Cardiac muscle cell (in vitro differentiated cells and primary cell): ENCODE measurements around the gene MYO1B. TPM values are rescaled to one million over a fixed set of nuclear protein-coding genes. Genes with fewer than 3 reads are reported as not detected.

Experiments
- DNase-seq, 2 donors: peaks; one replicate each; pipeline versions ENCODE4 v3.0.0 to v3.0.0-alpha.2; 2010 to 2017; ENCODE audit warnings: low read depth in 1 of 2, low spot score in 1 of 2
- H3K27ac ChIP-seq: fragments of 200-600 bp; sonication (generic); 2 replicates; pipeline ENCODE4 v1.5.1; 2016
- H3K27me3 ChIP-seq: fragments of 200-600 bp; sonication (generic); 2 replicates; pipeline ENCODE4 v1.6.0; 2016; ENCODE audit warnings: control low read depth
- H3K36me3 ChIP-seq: fragments of 200-600 bp; sonication (generic); 2 replicates; pipeline ENCODE4 v1.5.1; 2016; ENCODE audit warnings: control low read depth
- H3K4me1 ChIP-seq: fragments of 200-600 bp; sonication (generic); 2 replicates; pipeline ENCODE4 v1.8.1; 2017; ENCODE audit warnings: low read depth, mild to moderate bottlenecking, mixed run types
- H3K4me3 ChIP-seq: fragments of 200-600 bp; sonication (generic); 2 replicates; pipeline ENCODE4 v1.5.1; 2016; ENCODE audit warnings: mild to moderate bottlenecking
- H3K9me3 ChIP-seq: fragments of 200-600 bp; sonication (generic); 2 replicates; pipeline ENCODE4 v1.5.1; 2017; ENCODE audit warnings: low read depth, mild to moderate bottlenecking, control low read depth
- polyA plus RNA-seq: library from polyadenylated mRNA; unstranded; fragments of >200 nt; fragmentation: Nextera tagmentation; extraction: Ambion mirVana; gene quantifications from 2 replicates; pipeline ENCODE4 v1.2.1, GENCODE V29; 2016
- total RNA-seq: library from RNA; depleted of rRNA; stranded (reverse); fragments of >200 nt; gene quantifications from 2 replicates; pipeline ENCODE4 v1.2.3, GENCODE V29; 2016
- TF ChIP-seq, protein P1 (sequence below): IDR thresholded peaks from 2 replicates; pipeline ENCODE4 v1.5.1; 2012; ENCODE audit warnings: low read depth, mild to moderate bottlenecking, low read length

MYO1B gene
- total and polyA plus RNA-seq, 2 experiments from 2014 or later, result 33.1 to 44.5 TPM

DNA sequence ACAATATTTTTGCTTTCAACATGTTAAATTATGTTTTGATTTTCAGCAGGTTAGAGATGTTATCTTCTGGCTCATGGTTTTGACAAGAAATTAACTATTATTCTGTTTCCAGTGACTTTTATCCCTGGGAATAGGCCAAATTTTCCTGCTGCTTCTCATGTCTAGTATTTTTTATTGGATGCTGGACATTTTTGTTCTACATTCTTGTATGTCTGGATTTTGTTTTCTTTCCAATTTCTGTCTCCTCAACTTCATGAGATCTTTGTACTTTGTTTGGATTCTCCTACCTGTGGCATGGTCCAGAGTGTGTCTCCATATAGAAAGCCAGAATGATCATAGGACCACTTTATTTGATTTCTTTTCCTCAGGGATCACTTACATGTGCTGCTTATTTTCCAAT lies 33.1 kb upstream of the MYO1B start:
- Histone ChIP-seq H3K4me3 (no peak overlapping the region), H3K36me3 (no peaks in the 10 kb centered on the region), H3K9me3 (no peaks in the 10 kb centered on the region), H3K27ac (no peak overlapping the region), H3K27me3 (no peaks in the 10 kb centered on the region), H3K4me1 (no peaks in the 10 kb centered on the region)
- DNase-seq, result no peak
- TF ChIP-seq, protein P1, sequence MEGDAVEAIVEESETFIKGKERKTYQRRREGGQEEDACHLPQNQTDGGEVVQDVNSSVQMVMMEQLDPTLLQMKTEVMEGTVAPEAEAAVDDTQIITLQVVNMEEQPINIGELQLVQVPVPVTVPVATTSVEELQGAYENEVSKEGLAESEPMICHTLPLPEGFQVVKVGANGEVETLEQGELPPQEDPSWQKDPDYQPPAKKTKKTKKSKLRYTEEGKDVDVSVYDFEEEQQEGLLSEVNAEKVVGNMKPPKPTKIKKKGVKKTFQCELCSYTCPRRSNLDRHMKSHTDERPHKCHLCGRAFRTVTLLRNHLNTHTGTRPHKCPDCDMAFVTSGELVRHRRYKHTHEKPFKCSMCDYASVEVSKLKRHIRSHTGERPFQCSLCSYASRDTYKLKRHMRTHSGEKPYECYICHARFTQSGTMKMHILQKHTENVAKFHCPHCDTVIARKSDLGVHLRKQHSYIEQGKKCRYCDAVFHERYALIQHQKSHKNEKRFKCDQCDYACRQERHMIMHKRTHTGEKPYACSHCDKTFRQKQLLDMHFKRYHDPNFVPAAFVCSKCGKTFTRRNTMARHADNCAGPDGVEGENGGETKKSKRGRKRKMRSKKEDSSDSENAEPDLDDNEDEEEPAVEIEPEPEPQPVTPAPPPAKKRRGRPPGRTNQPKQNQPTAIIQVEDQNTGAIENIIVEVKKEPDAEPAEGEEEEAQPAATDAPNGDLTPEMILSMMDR, result no peak

- Histone ChIP-seq H3K4me1 (peaks cover 5% of the 10 kb centered on the region), H3K27me3 (no peaks in the 10 kb centered on the region), H3K36me3 (no peaks in the 10 kb centered on the region), H3K9me3 (no peaks in the 10 kb centered on the region), H3K4me3 (no peak overlapping the region), H3K27ac (no peak overlapping the region)
- TF ChIP-seq, protein P1, result no peak
- no peak for DNase-seq
Measured at GRCh38 chr2:191213333-191213732, 31.9 kb upstream of the MYO1B start.

DNA sequence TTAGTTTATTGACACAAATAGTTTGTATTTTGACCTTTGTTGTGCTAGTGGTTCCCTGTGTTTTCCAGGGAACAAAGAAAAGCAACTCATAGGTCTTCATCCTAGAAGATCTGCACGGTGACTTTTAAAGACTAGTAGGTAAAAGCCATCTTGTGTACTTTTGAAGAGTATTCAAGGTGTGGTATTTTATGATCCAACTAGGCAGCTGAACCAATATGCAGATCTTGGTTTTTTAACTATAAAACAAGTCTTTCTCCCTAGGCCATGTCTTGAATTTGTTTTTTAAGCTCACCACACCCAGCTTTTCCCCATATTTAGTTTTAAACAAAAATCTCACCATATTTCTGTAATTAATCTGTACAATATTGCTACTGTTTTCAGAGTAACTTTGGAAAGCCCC lies 30.0 kb upstream of the MYO1B start:
- H3K9me3 ChIP-seq, result no peaks in the 10 kb centered on the region
- peaks cover 5% of the 10 kb centered on the region for H3K4me1 ChIP-seq
- DNase-seq, result no peak
- TF ChIP-seq, protein P1, result no peak
- H3K27ac ChIP-seq, result no peak overlapping the region
- H3K4me3 ChIP-seq, result no peak overlapping the region
- no peaks in the 10 kb centered on the region for H3K36me3 ChIP-seq
- H3K27me3 ChIP-seq, result no peaks in the 10 kb centered on the region

DNA sequence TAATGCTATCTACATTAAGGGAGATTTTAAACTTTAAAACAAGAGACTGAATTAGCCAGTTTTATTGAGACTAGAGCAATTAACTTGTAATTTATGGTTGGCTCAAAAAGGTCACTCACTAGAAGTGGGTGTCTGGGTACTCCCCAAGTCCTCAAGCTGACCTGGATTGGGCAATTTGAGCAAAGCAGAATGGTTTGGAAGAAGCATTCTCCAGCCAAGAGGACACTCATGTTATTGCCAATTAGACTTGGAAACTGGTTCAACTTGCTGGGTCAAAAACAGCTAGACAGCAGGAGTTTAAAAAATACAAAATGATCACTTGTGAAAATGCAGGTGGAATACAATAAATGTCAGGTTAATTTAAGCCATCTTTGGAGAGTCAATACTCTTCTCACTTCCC lies 29.5 kb upstream of the MYO1B start:
- Histone ChIP-seq H3K4me1 (peaks cover 5% of the 10 kb centered on the region), H3K36me3 (no peaks in the 10 kb centered on the region), H3K9me3 (no peaks in the 10 kb centered on the region), H3K27ac (no peak overlapping the region), H3K4me3 (no peak overlapping the region), H3K27me3 (no peaks in the 10 kb centered on the region)
- TF ChIP-seq, protein P1, result no peak
- no peak for DNase-seq

DNA sequence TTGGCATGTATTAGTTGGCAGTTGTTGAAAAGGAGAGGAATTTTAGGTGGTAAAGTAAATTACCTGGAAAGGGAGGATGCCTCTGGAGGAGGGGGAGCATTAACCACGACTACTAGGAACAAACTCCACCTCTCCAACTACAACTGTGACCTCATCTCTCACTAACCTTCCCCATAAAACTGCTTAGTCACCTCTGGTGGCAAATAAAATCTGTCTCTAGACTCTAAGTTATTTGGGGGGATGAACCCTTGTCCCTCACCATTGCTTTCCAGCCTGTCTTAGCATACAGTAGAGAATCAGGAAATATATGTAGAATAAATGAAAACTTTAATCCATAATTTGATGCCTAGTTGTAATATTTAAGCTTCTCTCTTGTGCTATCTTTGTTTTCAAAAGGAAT lies 27.6 kb upstream of the MYO1B start:
- Histone ChIP-seq H3K27ac (no peak overlapping the region), H3K4me3 (no peak overlapping the region), H3K9me3 (no peaks in the 10 kb centered on the region), H3K27me3 (no peaks in the 10 kb centered on the region), H3K4me1 (peaks cover 5% of the 10 kb centered on the region), H3K36me3 (no peaks in the 10 kb centered on the region)
- TF ChIP-seq, protein P1, result no peak
- DNase-seq, result peak in 1 of 2 donors; percentile 52

- no peak overlapping the region for H3K27ac ChIP-seq
- TF ChIP-seq, protein P1, result peak; percentile 75
- H3K36me3 ChIP-seq, result no peaks in the 10 kb centered on the region
Measured at GRCh38 chr2:191218292-191218898, 26.8 kb upstream of the MYO1B start.

More at GRCh38 chr2:191218292-191218898, 26.8 kb upstream of the MYO1B start:
- Histone ChIP-seq H3K27me3 (no peaks in the 10 kb centered on the region), H3K4me1 (peaks cover 5% of the 10 kb centered on the region), H3K9me3 (no peaks in the 10 kb centered on the region), H3K4me3 (no peak overlapping the region)
- peak; percentile 89 to 94 for DNase-seq
